B cell (primary cell): ENCODE results near the gene MOAP1. TPM values are rescaled to one million over a fixed set of nuclear protein-coding genes. Genes with fewer than 3 reads are reported as not detected.

Experiments used
- ATAC-seq: fragments of 200-7000 bp; cut with Tn5 transposase; one replicate; pipeline ENCODE4 v1.10.0; 2021; ENCODE audit warnings: low read depth, mild to moderate bottlenecking, moderate number of reproducible peaks, moderate library complexity
- CTCF ChIA-PET: fragments of 350-600 bp; sonication (Branson Sonifier 250); formaldehyde crosslinking; loops from one replicate; lab custom pipeline; 2021; ENCODE audit warnings: antibody characterized with exemption, inconsistent platforms; lab: Charles Lee
- POLR2A ChIA-PET: fragments of 350-600 bp; sonication (Branson Sonifier 250); formaldehyde crosslinking; loops from one replicate; lab custom pipeline; 2021; ENCODE audit warnings: antibody characterized with exemption; lab: Charles Lee
- DNase-seq: peaks from one replicate; pipeline ENCODE4 v3.0.0; 2013
- H2AFZ ChIP-seq: 2 replicates; pipeline ENCODE4 v1.6.1; 2012; ENCODE audit warnings: mild to moderate bottlenecking, low read depth, low read length; ENCODE audit not compliant: insufficient read depth, poor library complexity, severe bottlenecking
- H3K27ac ChIP-seq, 2 donors: 1 replicate in 1 of 2; 2 replicates in 1 of 2; pipeline ENCODE4 v1.5.1; 2012 to 2013; ENCODE audit warnings: low read length in 2 of 2, mild to moderate bottlenecking in 2 of 2, moderate library complexity in 1 of 2
- H3K27me3 ChIP-seq, 4 experiments: fragments of 200-600 bp in 1 of 4; sonication (generic) in 1 of 4; replicated peaks in 1 of 4; 1 replicate in 2 of 4; 2 replicates in 2 of 4; pipeline versions ENCODE4 v1.6.1 to v1.7.0; 2013 to 2016; ENCODE audit warnings: low read length in 3 of 4, mild to moderate bottlenecking in 2 of 4, mixed read lengths in 1 of 4, moderate library complexity in 1 of 4; ENCODE audit not compliant: insufficient read depth in 4 of 4, control insufficient read depth in 3 of 4; ENCODE audit errors: control extremely low read depth in 1 of 4
- H3K36me3 ChIP-seq, 2 experiments: replicated peaks in 1 of 2; 1 replicate in 1 of 2; 2 replicates in 1 of 2; pipeline versions ENCODE4 v1.6.1 to v1.7.1; 2013; ENCODE audit warnings: low read length in 1 of 2; ENCODE audit not compliant: insufficient read depth in 2 of 2, control insufficient read depth in 1 of 2; ENCODE audit errors: control extremely low read depth in 1 of 2, extremely low read depth in 1 of 2
- H3K4me1 ChIP-seq, 2 donors: fragments of 200-600 bp in 1 of 2; sonication (generic) in 1 of 2; 1 replicate in 1 of 2; 2 replicates in 1 of 2; pipeline versions ENCODE4 v1.5.1 to v1.6.1; 2013 to 2017; ENCODE audit warnings: low read length in 2 of 2; ENCODE audit not compliant: control insufficient read depth in 2 of 2, insufficient read depth in 2 of 2
- H3K4me2 ChIP-seq: replicated peaks from 2 replicates; pipeline ENCODE3; 2012; ENCODE audit warnings: mild to moderate bottlenecking, low read depth, low read length; ENCODE audit not compliant: poor library complexity, severe bottlenecking
- H3K4me3 ChIP-seq, 5 experiments: fragments of 200-600 bp in 1 of 5; sonication (generic) in 1 of 5; 1 replicate in 3 of 5; 2 replicates in 2 of 5; pipeline versions ENCODE4 v1.5.1 to v1.7.0; 2011 to 2016; ENCODE audit warnings: low read length in 4 of 5, mild to moderate bottlenecking in 4 of 5, low read depth in 2 of 5, control low read depth in 1 of 5, moderate library complexity in 1 of 5; ENCODE audit not compliant: insufficient read depth in 1 of 5; ENCODE audit errors: control extremely low read depth in 1 of 5, extremely low read depth in 1 of 5
- H3K79me2 ChIP-seq: fragments of 200-600 bp; sonication (generic); one replicate; pipeline ENCODE4 v1.6.0; 2016; ENCODE audit warnings: low read length; ENCODE audit not compliant: control insufficient read depth, insufficient read depth
- H3K9ac ChIP-seq: fragments of 200-600 bp; sonication (generic); 2 replicates; pipeline ENCODE4 v1.6.1; 2017; ENCODE audit warnings: mild to moderate bottlenecking, low read length, moderate library complexity
- H3K9me3 ChIP-seq, 3 donors: one replicate each; pipeline versions ENCODE4 v1.6.1 to v1.7.1; 2013; ENCODE audit warnings: low read length in 2 of 3; ENCODE audit not compliant: control insufficient read depth in 2 of 3, insufficient read depth in 1 of 3; ENCODE audit errors: control extremely low read depth in 1 of 3
- H4K20me1 ChIP-seq: 2 replicates; pipeline ENCODE4 v1.6.0; 2012; ENCODE audit warnings: mild to moderate bottlenecking, low read length; ENCODE audit not compliant: insufficient read depth, control insufficient read depth, poor library complexity, severe bottlenecking
- H3K27ac Mint-ChIP-seq: one replicate; pipeline ENCODE4 v1.8.0; 2021; ENCODE audit warnings: mixed read lengths
- H3K27me3 Mint-ChIP-seq: one replicate; pipeline ENCODE4 v1.8.0; 2021; ENCODE audit warnings: mixed read lengths
- H3K4me1 Mint-ChIP-seq: one replicate; pipeline ENCODE4 v1.8.0; 2021; ENCODE audit warnings: mixed read lengths
- H3K4me3 Mint-ChIP-seq: one replicate; pipeline ENCODE4 v1.8.0; 2021; ENCODE audit warnings: mixed read lengths
- H3K9me3 Mint-ChIP-seq: one replicate; pipeline ENCODE4 v1.8.0; 2022; ENCODE audit warnings: mixed read lengths; ENCODE audit not compliant: insufficient read depth
- CTCF ChIP-seq: fragments of 200-600 bp; IDR thresholded peaks from one replicate; pipeline ENCODE4 v1.8.0; 2022; ENCODE audit warnings: antibody characterized with exemption, mild to moderate bottlenecking
- EZH2 ChIP-seq: IDR thresholded peaks from 2 replicates; pipeline ENCODE4 v1.6.1; 2012; ENCODE audit warnings: borderline replicate concordance, low read depth, mild to moderate bottlenecking, moderate library complexity, low read length; ENCODE audit not compliant: insufficient read depth, poor library complexity, severe bottlenecking
- WGBS: methylation state at CpG from one replicate; pipeline ENCODE4 v1.1.5; 2013; ENCODE audit warnings: missing lambda C conversion rate; ENCODE audit not compliant: insufficient coverage; 5-methylcytosine and 5-hydroxymethylcytosine counted together
- intact Hi-C: fragments of 100-400 bp; cut with micrococcal nuclease; formaldehyde crosslinking; loops from one replicate; pipeline ENCODE4 v1.10.0; 2022
- polyA plus RNA-seq: library from polyadenylated mRNA; depleted of rRNA; stranded (reverse); fragments of >200 nt; gene quantifications from 2 replicates; pipeline ENCODE4 v1.2.3, GENCODE V29; 2012
- total RNA-seq, 2 donors: library from RNA; stranded (reverse); fragments of 120-200 nt in 1 of 2; gene quantifications; 1 replicate in 1 of 2; 2 replicates in 1 of 2; pipeline versions ENCODE4 v1.2.3 to v1.2.4, GENCODE V29; 2013 to 2022

The MOAP1 gene
- total and polyA plus RNA-seq, 2 donors (not counting 1 experiment from before 2014, with no cell fraction given) = 30.8 to 74.9 TPM

GRCh38 chr14:93185349-93185720, 638 bp upstream of the MOAP1 start:
- Histone ChIP-seq H3K4me1 (peaks cover 16 to 26% of the 10 kb centered on the region in 2 donors), H3K27ac (peak overlapping the region; percentile 94 to 96), H3K9me3 (no peaks in the 10 kb centered on the region), H3K79me2 (peaks cover 34% of the 10 kb centered on the region), H2AFZ (peak overlapping the region; percentile 67), H3K4me3 (peak overlapping the region; percentile 69 to 96 (median 85)), H4K20me1 (peaks cover 14% of the 10 kb centered on the region), H3K4me2 (peak overlapping the region; percentile 73), H3K36me3 (peaks cover 0 to 25% of the 10 kb centered on the region in 2 experiments), H3K9ac (peak overlapping the region; percentile 74), H3K27me3 (no peaks in the 10 kb centered on the region)
- DNase-seq = no peak
- POLR2A ChIA-PET = interaction anchor here (1.3 to 1.9 kb wide), 4 partner anchors 21 to 391 kb away, joined by 4 to 11 read pairs (median 5); partner anchors contain the start of genes GOLGA5, GON7, ITPK1 and UBR7
- intact Hi-C loops = loop anchor here (1.0 to 10.0 kb wide), 4 partner anchors 22 to 989 kb away; partner anchors contain the start of genes GOLGA5, GON7, ITPK1 and PPP4R4
- no peak for TF ChIP-seq EZH2
- no peak for TF ChIP-seq CTCF
- no peak for ATAC-seq
- WGBS = 0% methylated on average over 9 of the region's 10 CpGs
- Mint-ChIP-seq H3K27me3 (no peaks in the 10 kb centered on the region), H3K4me3 (peak overlapping the region; percentile 97), H3K27ac (peak overlapping the region; percentile 98), H3K9me3 (no peaks in the 10 kb centered on the region), H3K4me1 (peaks cover 32% of the 10 kb centered on the region)
- CTCF ChIA-PET = interaction anchor here (1.0 to 2.8 kb wide), 5 partner anchors 9 to 71 kb away, joined by 4 to 20 read pairs (median 6); partner anchors contain the start of genes GON7 and UBR7
